HepG2 (cell line): ENCODE data around the gene RBBP6. TPM values are rescaled to one million over a fixed set of nuclear protein-coding genes. Genes with fewer than 3 reads are reported as not detected.

ENCODE experiments used
- ATAC-seq: fragments of 200-7000 bp; cut with Tn5 transposase; 3 replicates; pipeline ENCODE4 v1.9.1; 2020; ENCODE audit warnings: mild to moderate bottlenecking, moderate library complexity
- BruUV-seq: library from RNA; stranded (reverse); fragments of 400-500 nt; replicated peaks from 2 replicates; lab custom pipeline; 2021; lab: Mats Ljungman, UMichigan
- CTCF ChIA-PET: fragments of 300-600 bp; formaldehyde crosslinking; extraction: SDS; loops from one replicate; lab custom pipeline; 2021; ENCODE audit warnings: low total read pairs, inconsistent platforms, low intra/inter-chr PET ratio; lab: Yijun Ruan, JAX
- POLR2A ChIA-PET: fragments of 350-600 bp; sonication (Branson Sonifier 250); formaldehyde crosslinking; loops from one replicate; lab custom pipeline; 2020; ENCODE audit warnings: antibody characterized with exemption, inconsistent platforms; lab: Yijun Ruan, JAX
- DNase-seq: peaks from one replicate; pipeline ENCODE4 v3.0.0-alpha.2; 2015; ENCODE audit warnings: low spot score
- FAIRE-seq: peaks from 3 replicates; lab custom pipeline; 2011; peaks lifted over from hg19 to GRCh38; lab: Jason Lieb, UNC
- H2AFZ ChIP-seq: one replicate; pipeline ENCODE4 v1.6.1; 2011; ENCODE audit warnings: low read length, inconsistent platforms
- H3K27ac ChIP-seq: fragments of 300-600 bp; 3 replicates; pipeline ENCODE4 v1.8.0; 2011; ENCODE audit warnings: mixed run types, mild to moderate bottlenecking, mixed read lengths, low read length, inconsistent platforms; ENCODE audit not compliant: insufficient read depth; ENCODE audit errors: extremely low read length
- H3K27me3 ChIP-seq, 2 experiments: fragments of 200-600 bp in 1 of 2; 2 replicates in 1 of 2; 3 replicates in 1 of 2; pipeline versions ENCODE4 v1.6.0 to v1.8.0; 2011; ENCODE audit warnings: low read length in 2 of 2, mild to moderate bottlenecking in 2 of 2, moderate library complexity in 2 of 2, inconsistent platforms in 1 of 2; ENCODE audit not compliant: insufficient read depth in 2 of 2, control insufficient read depth in 1 of 2
- H3K36me3 ChIP-seq, 2 experiments: fragments of 200-600 bp in 1 of 2; replicated peaks in 1 of 2; 2 replicates in 1 of 2; 3 replicates in 1 of 2; pipeline versions ENCODE4 v1.5.1 to v1.8.0; 2011; ENCODE audit warnings: low read length in 2 of 2, inconsistent platforms in 1 of 2; ENCODE audit not compliant: insufficient read depth in 2 of 2, control insufficient read depth in 1 of 2
- H3K4me1 ChIP-seq: 2 replicates; pipeline ENCODE4 v1.5.1; 2012; ENCODE audit warnings: low read length, inconsistent platforms; ENCODE audit not compliant: insufficient read depth
- H3K4me2 ChIP-seq: 2 replicates; pipeline ENCODE4 v1.6.0; 2011; ENCODE audit warnings: low read depth, low read length, inconsistent platforms
- H3K4me3 ChIP-seq, 3 experiments: fragments of 200-600 bp in 1 of 3; sonication (generic), shearing (Covaris generic) in 1 of 3; replicated peaks in 1 of 3; 2 replicates each; pipeline ENCODE4 v1.5.1; 2011 to 2016; ENCODE audit warnings: low read length in 3 of 3, inconsistent platforms in 2 of 3, low read depth in 2 of 3, mild to moderate bottlenecking in 2 of 3, control low read depth in 1 of 3, mixed read lengths in 1 of 3; ENCODE audit not compliant: insufficient read depth in 1 of 3
- H3K79me2 ChIP-seq: one replicate; pipeline ENCODE4 v1.6.1; 2011; ENCODE audit warnings: low read length, inconsistent platforms; ENCODE audit not compliant: insufficient read depth
- H3K9ac ChIP-seq: 2 replicates; pipeline ENCODE4 v1.6.0; 2011; ENCODE audit warnings: mild to moderate bottlenecking, low read depth, low read length, inconsistent platforms; ENCODE audit not compliant: insufficient read depth
- H3K9me3 ChIP-seq: 2 replicates; pipeline ENCODE4 v1.5.1; 2012; ENCODE audit warnings: mild to moderate bottlenecking, low read length
- H4K20me1 ChIP-seq: 2 replicates; pipeline ENCODE4 v1.6.0; 2011; ENCODE audit warnings: inconsistent platforms, mild to moderate bottlenecking, low read length, moderate library complexity; ENCODE audit not compliant: insufficient read depth
- FOXA3 ChIP-seq: IDR thresholded peaks from 2 replicates; pipeline ENCODE4 v1.6.1; 2016; ENCODE audit warnings: missing genetic modification reagents, missing compliant biosample characterization
- KDM1A ChIP-seq: IDR thresholded peaks from 2 replicates; pipeline ENCODE4 v1.6.1; 2016; ENCODE audit warnings: missing compliant biosample characterization
- NFKB2 ChIP-seq: sonication (generic); formaldehyde crosslinking; IDR thresholded peaks from 2 replicates; pipeline ENCODE4 v1.4.0; 2020; ENCODE audit warnings: missing genetic modification reagents, borderline replicate concordance
- U2AF1 ChIP-seq: fragments of 200-400 bp; formaldehyde crosslinking; optimal IDR thresholded peaks from 2 replicates; pipeline ENCODE3; 2017; ENCODE audit warnings: mild to moderate bottlenecking, low read depth, low read length
- ZFP1 ChIP-seq: IDR thresholded peaks from 2 replicates; pipeline ENCODE4 v1.6.1; 2016
- ZNF121 ChIP-seq: sonication (generic); formaldehyde crosslinking; IDR thresholded peaks from 2 replicates; pipeline ENCODE4 v1.5.0; 2020; ENCODE audit warnings: mild to moderate bottlenecking, missing genetic modification reagents
- ZNF350 ChIP-seq: sonication (generic); formaldehyde crosslinking; IDR thresholded peaks from 2 replicates; pipeline ENCODE4 v1.4.0; 2020; ENCODE audit warnings: mild to moderate bottlenecking, low read depth, missing genetic modification reagents, borderline replicate concordance
- ZNF44 ChIP-seq: sonication (generic); formaldehyde crosslinking; IDR thresholded peaks from 2 replicates; pipeline ENCODE4 v1.5.1; 2020; ENCODE audit warnings: mild to moderate bottlenecking, missing genetic modification reagents
- ZNF451 ChIP-seq: sonication (generic); formaldehyde crosslinking; IDR thresholded peaks from 2 replicates; pipeline ENCODE4 v1.5.0; 2020; ENCODE audit warnings: mild to moderate bottlenecking, missing genetic modification reagents
- ZNF644 ChIP-seq: IDR thresholded peaks from 2 replicates; pipeline ENCODE4 v1.6.1; 2016; ENCODE audit warnings: low read depth
- ZNF816 ChIP-seq: sonication (generic); formaldehyde crosslinking; IDR thresholded peaks from 2 replicates; pipeline ENCODE4 v1.8.0; 2022; ENCODE audit warnings: missing genetic modification reagents, mild to moderate bottlenecking, borderline replicate concordance
- WGBS: methylation state at CpG from one replicate; pipeline ENCODE4 v1.1.6; 2017; ENCODE audit warnings: low lambda C conversion rate; 5-methylcytosine and 5-hydroxymethylcytosine counted together
- in situ Hi-C: cut with HindIII; loops from 2 replicates; pipeline ENCODE4 v1.10.0; 2017; ENCODE audit warnings: low pct_unique_long_range_greater_than_20kb; ENCODE audit not compliant: extremely low pct_ligation_motif_present
- intact Hi-C: fragments of 100-400 bp; cut with micrococcal nuclease; formaldehyde crosslinking; loops from one replicate; pipeline ENCODE4 v1.10.0; 2022; ENCODE audit not compliant: unreplicated experiment
- polyA plus RNA-seq, 8 experiments: library from polyadenylated mRNA; depleted of rRNA in 3 of 8; stranded (reverse) in 7 of 8; unstranded in 1 of 8; fragments of >200 nt; fragmentation: Illumina TruSeq in 4 of 8; extraction: Trizol in 4 of 8; gene quantifications; 2 replicates each; pipeline versions ENCODE4 v1.2.1 to v1.2.3, GENCODE V29; 2011 to 2016; ENCODE audit warnings: low read depth in 4 of 8, missing spikeins in 1 of 8, mixed read lengths in 1 of 8; ENCODE audit not compliant: insufficient read depth in 1 of 8
- total RNA-seq, 5 experiments: library from RNA; depleted of rRNA; stranded (reverse); fragments of >200 nt; fragmentation: Illumina TruSeq; extraction: Trizol; gene quantifications; 2 replicates each; pipeline ENCODE4 v1.2.3, GENCODE V29; 2016; ENCODE audit warnings: low read depth in 1 of 5
- TF ChIP-seq, protein P1 (sequence below): sonication (generic); formaldehyde crosslinking; IDR thresholded peaks from 2 replicates; pipeline ENCODE4 v1.5.1; 2020; ENCODE audit warnings: missing genetic modification reagents, mild to moderate bottlenecking, borderline replicate concordance

The RBBP6 gene
- total and polyA plus RNA-seq, 2 of the 13 experiments (the other 11 are each of a cell fraction or from before 2014, with no cell fraction given), result 37.1 to 70.9 TPM

DNA sequence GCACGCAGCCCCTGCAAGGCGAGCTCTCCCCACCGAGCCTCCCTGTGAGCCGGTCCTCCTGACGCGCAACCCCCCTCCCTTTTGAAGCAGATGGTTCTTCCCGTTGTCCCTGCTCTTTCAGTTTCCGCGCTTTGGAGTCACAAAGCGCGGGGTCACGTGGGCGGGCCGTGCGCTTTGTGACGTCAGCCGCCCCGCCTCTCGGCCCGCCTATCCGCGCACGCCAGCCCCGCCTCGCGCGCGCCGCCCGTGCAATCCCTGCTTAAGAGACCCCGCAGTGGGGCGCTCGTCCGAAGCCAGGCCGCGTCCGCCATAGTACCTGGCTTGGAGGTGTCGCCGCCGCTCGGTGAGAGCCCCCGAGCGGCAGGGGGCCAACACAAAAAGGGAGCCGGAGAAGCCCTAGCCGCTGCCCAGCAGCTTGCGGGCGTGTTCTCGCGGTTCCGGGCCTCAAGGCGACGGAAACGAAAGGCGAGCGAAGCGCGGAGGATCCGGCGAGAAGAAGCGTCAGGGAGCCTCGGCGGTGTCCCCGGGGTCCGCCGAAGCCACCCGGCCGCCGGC lies at the start of gene RBBP6 (continued):
- TF ChIP-seq, protein P1, sequence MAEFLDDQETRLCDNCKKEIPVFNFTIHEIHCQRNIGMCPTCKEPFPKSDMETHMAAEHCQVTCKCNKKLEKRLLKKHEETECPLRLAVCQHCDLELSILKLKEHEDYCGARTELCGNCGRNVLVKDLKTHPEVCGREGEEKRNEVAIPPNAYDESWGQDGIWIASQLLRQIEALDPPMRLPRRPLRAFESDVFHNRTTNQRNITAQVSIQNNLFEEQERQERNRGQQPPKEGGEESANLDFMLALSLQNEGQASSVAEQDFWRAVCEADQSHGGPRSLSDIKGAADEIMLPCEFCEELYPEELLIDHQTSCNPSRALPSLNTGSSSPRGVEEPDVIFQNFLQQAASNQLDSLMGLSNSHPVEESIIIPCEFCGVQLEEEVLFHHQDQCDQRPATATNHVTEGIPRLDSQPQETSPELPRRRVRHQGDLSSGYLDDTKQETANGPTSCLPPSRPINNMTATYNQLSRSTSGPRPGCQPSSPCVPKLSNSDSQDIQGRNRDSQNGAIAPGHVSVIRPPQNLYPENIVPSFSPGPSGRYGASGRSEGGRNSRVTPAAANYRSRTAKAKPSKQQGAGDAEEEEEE (CRISPR knock-in tag), result no peak
- 0 out of 2 replicates have a peak, but pooled peaks have one; percentile 29 for TF ChIP-seq KDM1A
- TF ChIP-seq NFKB2 (CRISPR knock-in tag), result no peak; the same call in 1 of the 2 replicates
- TF ChIP-seq FOXA3 (CRISPR knock-in tag), result peak; percentile 64
- 0 out of 2 replicates have a peak, but pooled peaks have one; percentile 78 for TF ChIP-seq ZNF350 (CRISPR knock-in tag)
- peak; percentile 61; the same call in 1 of the 2 replicates for TF ChIP-seq ZNF451
- TF ChIP-seq ZNF44, result peak; percentile 67; the same call in 1 of the 2 replicates
- TF ChIP-seq U2AF1, result peak; percentile 82
- TF ChIP-seq, all 625 proteins: peak for 357

DNA sequence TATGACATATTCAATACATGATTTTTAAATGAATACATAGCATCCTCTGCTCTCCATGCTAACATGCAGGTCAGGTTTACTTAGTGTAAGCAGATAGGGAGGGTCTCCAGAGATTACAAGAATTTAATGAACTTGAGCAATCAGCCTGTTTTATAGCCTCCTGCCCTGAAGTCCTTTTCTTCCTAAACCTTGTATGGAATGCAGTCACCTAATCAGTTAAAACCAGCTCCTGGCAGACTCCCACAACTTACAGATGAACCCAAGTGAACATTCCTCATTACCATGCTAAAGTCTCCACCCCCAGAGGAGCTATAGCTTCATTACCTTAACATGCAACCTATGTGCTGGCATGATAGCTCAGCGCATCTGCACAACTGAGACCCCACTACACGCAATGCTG lies 48.5 kb upstream of the RBBP6 start:
- BruUV-seq, result no TSS peak
- in situ Hi-C loops (no loop called here), intact Hi-C loops (no loop called here)
- no peak for TF ChIP-seq ZFP1 (CRISPR knock-in tag)
- TF ChIP-seq ZNF121 (CRISPR knock-in tag), result no peak
- no peak for TF ChIP-seq ZNF816 (CRISPR knock-in tag)
- TF ChIP-seq ZNF644 (CRISPR knock-in tag), result no peak
- DNase-seq (no peak), ATAC-seq (no peak), FAIRE-seq (no peak)
- Histone ChIP-seq H4K20me1 (no peaks in the 10 kb centered on the region), H3K4me1 (no peaks in the 10 kb centered on the region), H3K27ac (no peak overlapping the region), H3K79me2 (no peaks in the 10 kb centered on the region), H3K27me3 (peaks cover 2 to 26% of the 10 kb centered on the region in 2 experiments; a peak in 3 of 5 replicates), H3K4me3 (no peak overlapping the region), H3K4me2 (no peak overlapping the region), H3K36me3 (no peaks in the 10 kb centered on the region), H2AFZ (no peak overlapping the region), H3K9me3 (peaks cover 14% of the 10 kb centered on the region; the same call in 1 of the 2 replicates), H3K9ac (no peak overlapping the region)
- ChIA-PET POLR2A (no interaction called here), CTCF (no interaction called here)
- WGBS, result 4% methylated on average over 2 of the region's 2 CpGs
